Inferior parietal cortex (tissue), 1 donor: ENCODE measurements around the gene IQGAP1.
"Not testable (repeated sequence)": the region's sequence is repeated elsewhere in the genome, so short reads cannot be mapped to it uniquely, and the experiment has no call there.

ENCODE experiments used
- DNase-seq: peaks from one replicate; pipeline ENCODE4 v3.0.0-alpha.2; 2016; ENCODE audit errors: extremely low spot score

The IQGAP1 gene

GRCh38 chr15:90483637-90484036 lies 95.6 kb downstream of the IQGAP1 start:
- no peak for DNase-seq

GRCh38 chr15:90487186-90487585 lies 99.1 kb downstream of the IQGAP1 start:
- no peak for DNase-seq

DNA sequence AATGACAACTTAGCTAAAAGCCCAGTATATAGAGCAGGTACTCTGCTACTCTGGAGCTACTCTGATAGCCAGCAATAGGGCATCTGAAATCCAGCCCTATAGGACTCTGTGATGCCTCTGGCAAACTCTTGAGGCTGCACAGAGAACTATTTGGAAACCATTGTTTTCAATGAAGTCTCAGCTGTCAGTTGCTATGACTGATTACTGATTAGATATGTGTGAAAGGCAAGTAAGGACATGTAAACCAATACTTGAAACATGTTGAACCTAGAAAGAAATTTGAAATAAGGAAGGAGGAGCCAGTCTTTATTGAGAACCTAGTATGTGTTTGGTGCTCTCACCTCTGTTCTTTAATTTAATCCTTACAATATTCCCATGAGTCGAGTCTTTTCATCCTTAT lies 101.5 kb downstream of the IQGAP1 start:
- DNase-seq, result no peak

DNA sequence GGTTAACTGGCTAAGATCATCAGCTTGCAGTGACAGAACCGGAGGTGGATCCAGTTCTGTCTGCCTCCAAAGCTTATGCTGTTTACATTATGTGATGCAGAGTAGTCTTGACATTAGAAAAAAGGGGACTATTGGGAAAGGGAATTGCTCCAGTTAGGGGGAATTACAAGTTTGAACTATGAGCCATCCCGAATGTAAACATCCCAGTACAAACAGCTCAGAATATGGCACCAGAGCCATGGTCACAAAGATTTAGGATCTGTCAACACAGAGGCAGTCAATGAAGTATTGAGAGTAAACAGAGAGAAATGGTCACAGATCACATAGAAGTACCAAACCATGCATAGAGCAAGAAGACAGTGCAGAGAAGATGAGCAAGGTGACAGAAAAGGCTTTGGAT lies 101.9 kb downstream of the IQGAP1 start:
- no peak for DNase-seq

- DNase-seq, result no peak
These were observed 105.6 kb downstream of the IQGAP1 start for GRCh38 chr15:90493647-90494046.

GRCh38 chr15:90495067-90495466 lies 107.0 kb downstream of the IQGAP1 start:
- DNase-seq, result no peak

GRCh38 chr15:90496791-90497190 lies 108.7 kb downstream of the IQGAP1 start:
- DNase-seq, result no peak

DNA sequence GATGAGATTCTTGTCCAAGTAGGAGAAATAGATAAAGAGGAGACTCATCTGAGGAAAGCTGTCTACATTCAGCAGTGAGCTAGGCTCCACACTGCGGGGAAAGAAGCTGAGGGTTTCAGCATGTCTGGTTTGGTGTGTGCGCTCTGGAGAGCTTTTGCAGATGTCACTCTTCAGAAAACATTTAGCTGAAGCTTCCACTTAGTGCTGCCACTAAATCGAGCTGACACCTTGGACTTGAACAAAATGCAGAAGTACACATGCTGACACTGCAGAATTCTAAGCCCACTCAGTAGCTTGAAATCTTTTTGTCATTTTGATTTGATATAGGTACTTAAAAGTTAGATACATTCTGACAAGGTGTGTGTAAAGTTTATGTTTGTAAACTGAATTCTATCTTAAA lies 109.3 kb downstream of the IQGAP1 start:
- DNase-seq, result no peak

DNA sequence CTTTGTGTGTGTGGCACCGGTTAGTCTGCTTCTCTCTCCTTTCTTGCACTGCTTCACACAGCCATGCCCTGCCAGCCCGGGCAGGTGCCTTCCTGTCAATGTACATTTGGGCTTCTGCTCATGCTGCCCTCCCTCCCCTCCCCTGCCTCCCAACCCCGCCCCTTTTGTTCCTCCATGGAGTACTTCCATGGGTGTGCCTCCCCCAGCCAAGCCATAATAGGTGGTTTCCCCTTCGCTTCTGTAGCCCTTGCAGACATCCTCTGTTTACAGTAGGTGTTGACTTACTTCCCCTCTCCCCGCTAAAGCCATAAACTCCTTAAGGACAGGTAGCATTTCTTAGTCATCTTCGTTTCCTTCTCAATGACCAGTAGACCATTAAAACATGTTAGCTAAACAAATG lies 109.9 kb downstream of the IQGAP1 start:
- no peak for DNase-seq

DNA sequence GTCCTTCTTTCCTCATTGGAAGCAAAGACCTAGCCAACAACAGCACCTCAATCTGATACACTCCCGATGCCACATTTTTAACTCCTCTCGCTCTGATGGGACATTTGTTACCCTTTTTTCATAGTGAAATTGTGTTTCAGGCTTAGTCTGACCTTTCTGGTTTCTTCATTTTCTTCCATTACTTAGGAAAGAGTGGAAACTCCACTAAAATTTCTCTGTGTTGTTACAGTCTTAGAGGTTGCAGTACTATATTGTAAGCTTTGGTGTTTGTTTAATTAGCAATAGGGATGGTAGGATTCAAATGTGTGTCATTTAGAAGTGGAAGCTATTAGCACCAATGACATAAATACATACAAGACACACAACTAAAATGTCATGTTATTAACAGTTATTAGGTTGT lies 112.1 kb downstream of the IQGAP1 start:
- no peak for DNase-seq

DNA sequence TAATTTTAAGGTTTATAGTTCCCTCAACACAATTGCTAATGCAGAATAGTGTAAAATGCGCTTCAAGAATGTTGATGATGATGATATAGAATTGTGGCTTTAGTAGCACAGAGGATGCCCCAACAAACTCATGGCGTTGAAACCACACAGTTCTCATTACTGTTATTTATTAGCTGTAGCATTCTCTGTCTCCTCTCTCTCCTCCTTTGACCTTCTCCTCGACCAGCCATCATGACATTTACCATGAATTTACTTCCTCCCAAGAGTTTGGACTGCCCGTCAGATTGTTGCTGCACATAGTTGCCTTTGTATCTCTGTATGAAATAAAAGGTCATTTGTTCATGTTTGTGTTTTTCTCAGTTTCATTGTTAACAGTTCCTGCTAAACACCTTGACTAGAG lies 113.9 kb downstream of the IQGAP1 start:
- DNase-seq, result no peak

- not testable (repeated sequence) for DNase-seq
These were observed 122.7 kb downstream of the IQGAP1 start for GRCh38 chr15:90510781-90511180.

- DNase-seq, result not testable (repeated sequence)
These were observed 123.2 kb downstream of the IQGAP1 start for GRCh38 chr15:90511211-90511618.

DNA sequence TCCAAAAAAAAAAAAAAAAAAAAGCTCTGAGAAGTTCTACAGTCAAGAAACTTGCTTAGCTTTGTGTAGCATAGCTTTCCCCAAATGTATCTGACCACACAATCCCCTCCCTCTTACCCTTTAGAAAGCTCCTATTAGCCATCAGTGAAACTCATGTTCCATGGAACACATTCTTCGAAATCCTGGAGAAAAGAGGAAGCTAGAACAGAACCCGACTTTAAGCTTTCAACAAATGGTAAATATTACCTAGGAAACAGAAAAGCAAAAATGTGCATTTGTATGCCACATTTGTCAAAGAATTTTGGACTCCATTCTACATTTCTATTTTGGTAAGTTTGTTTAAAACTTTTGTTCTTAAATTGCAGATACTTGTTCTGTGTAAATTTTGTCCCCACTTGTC lies 124.2 kb downstream of the IQGAP1 start:
- DNase-seq, result no peak

GRCh38 chr15:90512981-90513380 lies 124.9 kb downstream of the IQGAP1 start:
- DNase-seq, result no peak

DNA sequence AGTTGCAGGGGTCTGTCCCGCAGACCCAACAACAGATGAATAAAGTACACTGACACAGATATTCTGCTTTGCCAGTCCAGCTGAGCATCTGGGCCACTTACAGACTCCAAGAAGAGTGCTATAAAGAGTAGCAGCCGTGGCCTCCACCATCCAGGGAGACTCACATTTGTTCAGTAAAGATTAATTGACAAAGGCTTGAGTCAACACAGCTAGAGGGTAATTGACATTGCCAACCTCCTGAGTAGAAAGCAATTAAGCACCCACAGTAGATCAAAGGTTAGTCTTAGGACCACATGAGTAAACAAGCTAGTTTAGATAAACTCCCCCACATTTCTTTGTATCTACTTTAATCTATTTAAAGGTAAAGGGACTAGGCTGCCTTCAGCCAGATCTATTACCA lies 125.4 kb downstream of the IQGAP1 start:
- no peak for DNase-seq

DNA sequence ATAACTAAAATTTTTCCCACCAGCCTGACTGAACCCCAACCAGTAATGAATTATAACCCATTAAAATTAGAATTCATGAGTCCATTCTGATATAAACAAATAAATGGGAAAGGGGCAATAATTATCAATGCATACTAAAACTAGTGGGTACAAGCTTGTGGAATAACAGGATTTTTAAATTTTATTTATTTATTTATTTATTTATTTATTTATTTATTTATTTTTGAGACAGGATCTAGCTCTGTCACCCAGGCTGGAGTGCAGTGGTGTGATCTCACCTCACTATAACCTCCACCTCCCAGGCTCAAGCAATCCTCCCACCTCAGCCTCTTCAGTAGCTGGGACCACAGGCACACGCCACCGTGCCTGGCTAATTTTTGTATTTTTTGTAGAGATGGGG lies 125.9 kb downstream of the IQGAP1 start:
- DNase-seq, result not testable (repeated sequence)

- DNase-seq, result no peak
These were observed 131.6 kb downstream of the IQGAP1 start for GRCh38 chr15:90519688-90520087.

DNA sequence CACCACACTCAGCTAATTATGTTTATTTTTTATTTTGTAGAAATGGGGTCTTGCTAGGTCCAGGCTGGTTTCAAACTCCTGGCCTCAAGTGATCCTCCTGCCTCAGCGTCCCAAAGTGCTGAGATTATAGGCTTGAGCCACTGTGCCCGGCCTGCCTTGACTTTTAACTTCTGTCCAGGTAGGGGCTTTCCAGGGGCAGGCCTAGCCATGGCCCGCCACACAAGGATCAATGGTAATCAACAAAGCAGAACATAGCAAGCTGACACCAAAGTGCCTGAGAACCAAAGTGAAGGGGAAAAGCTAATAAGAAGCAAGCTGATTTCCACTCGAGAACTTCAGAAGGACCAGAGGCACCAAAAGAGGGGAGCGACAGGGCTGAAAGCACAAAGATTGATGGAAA lies 132.3 kb downstream of the IQGAP1 start:
- no peak for DNase-seq

DNA sequence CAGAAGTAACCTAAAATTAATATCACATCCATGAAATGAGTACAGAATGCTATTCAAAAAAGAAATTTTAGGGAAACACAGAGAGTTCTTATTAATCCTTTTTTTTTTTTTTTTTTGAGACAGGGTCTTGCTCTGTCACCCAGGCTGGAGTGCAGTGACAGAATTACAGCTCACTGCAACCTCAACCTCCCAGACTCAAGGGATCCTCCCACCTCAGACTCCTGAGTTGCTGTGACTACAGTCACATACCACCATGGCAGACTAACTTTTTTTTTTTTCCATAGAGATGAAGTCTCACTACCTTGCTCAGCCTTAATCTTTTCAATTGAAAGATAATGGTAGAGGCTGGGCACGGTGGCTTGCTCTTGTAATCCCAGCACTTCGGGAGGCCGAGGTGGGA lies 135.3 kb downstream of the IQGAP1 start:
- DNase-seq, result no peak

GRCh38 chr15:90524018-90524803 lies 136.2 kb downstream of the IQGAP1 start:
- not testable (repeated sequence) for DNase-seq

GRCh38 chr15:90529011-90529370 lies 140.9 kb downstream of the IQGAP1 start:
- DNase-seq, result no peak

DNA sequence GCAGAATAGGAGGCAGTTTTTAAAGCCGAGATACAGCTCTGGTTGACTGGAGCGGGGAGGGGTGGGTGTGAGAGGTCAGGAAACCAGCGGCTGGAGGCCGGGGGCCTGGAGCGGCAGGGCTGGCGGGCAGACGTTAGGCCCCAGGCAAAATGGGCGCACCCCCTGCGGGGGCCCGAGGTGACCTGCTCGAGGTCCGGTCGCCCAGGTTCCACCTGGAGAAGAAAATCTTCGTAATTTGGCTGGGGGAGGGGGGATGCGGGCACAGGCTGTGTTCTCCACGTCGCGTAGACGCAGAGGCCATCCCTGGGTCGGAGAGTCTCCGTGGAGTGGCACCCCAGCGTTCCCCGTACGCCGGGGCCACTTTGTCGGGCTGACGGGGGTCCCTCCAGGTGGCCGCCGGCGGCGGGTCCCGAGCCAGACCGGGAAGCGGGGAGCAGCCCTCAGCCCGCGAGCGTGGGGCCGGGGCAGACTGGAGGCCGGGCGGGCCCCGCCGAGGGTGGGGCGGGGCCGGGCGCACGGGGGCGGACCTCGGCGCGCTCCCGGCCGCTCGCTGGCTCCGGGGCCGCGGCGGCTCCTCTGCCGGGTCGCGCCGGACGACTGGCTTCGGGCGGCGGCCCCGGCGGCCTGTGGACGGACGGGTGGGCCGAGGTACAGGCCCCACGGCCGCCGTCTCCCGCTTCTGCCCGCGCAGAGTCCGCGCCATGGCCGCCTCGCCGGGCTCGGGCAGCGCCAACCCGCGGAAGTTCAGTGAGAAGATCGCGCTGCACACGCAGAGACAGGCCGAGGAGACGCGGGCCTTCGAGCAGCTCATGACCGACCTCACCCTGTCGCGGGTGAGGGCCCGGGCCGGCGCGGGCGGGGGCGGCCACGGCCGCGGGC lies 141.6 kb downstream of the IQGAP1 start, which contains the start of gene CRTC3:
TSS of gene CRTC3 (plus strand) at position 553 of the 879 bp plus-strand sequence. CDS start at position 702, 149 bp downstream.
- DNase-seq, result no peak
